ENCODE data around the gene SERPINA1.

DNA sequence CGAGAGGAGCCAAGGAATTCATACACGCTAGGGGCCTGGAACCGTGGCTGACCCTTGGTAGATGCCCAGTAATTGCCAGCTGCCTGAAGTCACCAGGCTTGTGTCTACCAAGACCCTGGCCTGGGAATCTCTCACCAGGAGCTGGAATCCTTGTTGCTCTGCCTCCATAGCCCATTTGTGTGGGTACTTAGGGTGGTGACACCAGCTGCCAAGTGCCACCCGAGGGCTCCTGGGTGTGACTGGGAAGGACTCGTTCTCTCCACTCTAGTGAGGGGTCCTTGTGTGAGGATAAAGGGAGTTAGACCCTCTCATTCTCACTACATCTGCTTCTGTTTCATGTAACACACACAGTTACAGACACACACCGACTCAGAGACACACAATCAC, 17.9 kb downstream of the SERPINA1 start:
- TF ChIP-seq, protein P1, sequence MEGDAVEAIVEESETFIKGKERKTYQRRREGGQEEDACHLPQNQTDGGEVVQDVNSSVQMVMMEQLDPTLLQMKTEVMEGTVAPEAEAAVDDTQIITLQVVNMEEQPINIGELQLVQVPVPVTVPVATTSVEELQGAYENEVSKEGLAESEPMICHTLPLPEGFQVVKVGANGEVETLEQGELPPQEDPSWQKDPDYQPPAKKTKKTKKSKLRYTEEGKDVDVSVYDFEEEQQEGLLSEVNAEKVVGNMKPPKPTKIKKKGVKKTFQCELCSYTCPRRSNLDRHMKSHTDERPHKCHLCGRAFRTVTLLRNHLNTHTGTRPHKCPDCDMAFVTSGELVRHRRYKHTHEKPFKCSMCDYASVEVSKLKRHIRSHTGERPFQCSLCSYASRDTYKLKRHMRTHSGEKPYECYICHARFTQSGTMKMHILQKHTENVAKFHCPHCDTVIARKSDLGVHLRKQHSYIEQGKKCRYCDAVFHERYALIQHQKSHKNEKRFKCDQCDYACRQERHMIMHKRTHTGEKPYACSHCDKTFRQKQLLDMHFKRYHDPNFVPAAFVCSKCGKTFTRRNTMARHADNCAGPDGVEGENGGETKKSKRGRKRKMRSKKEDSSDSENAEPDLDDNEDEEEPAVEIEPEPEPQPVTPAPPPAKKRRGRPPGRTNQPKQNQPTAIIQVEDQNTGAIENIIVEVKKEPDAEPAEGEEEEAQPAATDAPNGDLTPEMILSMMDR (IDR thresholded peaks at IDR 0.05): no peak
- TF ChIP-seq EZH2 (IDR thresholded peaks at IDR 0.05; ENCODE audit: borderline replicate concordance, insufficient read depth, low read depth, low read length, poor library complexity, severe bottlenecking): no peak

Measured in B cell (primary cell).